ENCODE results near the gene OSER1.

GRCh38 chr20:44166477-44166876 is 44.1 kb downstream of the OSER1 start:
- TF ChIP-seq CTCF (IDR thresholded peaks at IDR 0.05): no peak
- TF ChIP-seq POLR2A (IDR thresholded peaks at IDR 0.05): no peak

Measured in testis (tissue), 2 donors.